Karpas-422 (cell line): Measurements from ENCODE around the gene ALK. TPM values are rescaled to one million over a fixed set of nuclear protein-coding genes. Genes with fewer than 3 reads are reported as not detected.

Experiments
- DNase-seq: peaks from one replicate; pipeline ENCODE4 v3.0.0-alpha.2; 2015
- H2AFZ ChIP-seq: fragments of 200-600 bp; sonication (generic); 2 replicates; pipeline ENCODE4 v1.6.1; 2014; ENCODE audit warnings: antibody characterized with exemption, low read length, mixed read lengths
- H3K27ac ChIP-seq: fragments of 200-600 bp; sonication (generic); 2 replicates; pipeline ENCODE4 v1.5.1; 2014; ENCODE audit warnings: mild to moderate bottlenecking, low read length, moderate library complexity
- H3K27me3 ChIP-seq: fragments of 200-600 bp; sonication (generic); 2 replicates; pipeline ENCODE4 v1.6.1; 2014; ENCODE audit warnings: low read length, mixed read lengths
- H3K36me3 ChIP-seq: fragments of 200-600 bp; sonication (generic); 2 replicates; pipeline ENCODE4 v1.6.1; 2014; ENCODE audit warnings: low read length, mixed read lengths; ENCODE audit not compliant: insufficient read depth
- H3K4me1 ChIP-seq: fragments of 200-600 bp; sonication (generic); 2 replicates; pipeline ENCODE4 v1.6.1; 2014; ENCODE audit warnings: mild to moderate bottlenecking, low read length, mixed read lengths
- H3K4me2 ChIP-seq: fragments of 200-600 bp; sonication (generic); 2 replicates; pipeline ENCODE4 v1.6.1; 2014; ENCODE audit warnings: low read length, low read depth, mild to moderate bottlenecking; ENCODE audit not compliant: poor library complexity, severe bottlenecking
- H3K4me3 ChIP-seq: fragments of 200-600 bp; sonication (generic); 2 replicates; pipeline ENCODE4 v1.5.1; 2014; ENCODE audit warnings: mild to moderate bottlenecking, antibody characterized with exemption, low read length, mixed read lengths
- H3K79me2 ChIP-seq: fragments of 200-600 bp; sonication (generic); 2 replicates; pipeline ENCODE4 v1.6.1; 2014; ENCODE audit warnings: mild to moderate bottlenecking, low read length, mixed read lengths
- H3K9ac ChIP-seq: fragments of 200-600 bp; sonication (generic); 2 replicates; pipeline ENCODE4 v1.6.0; 2014; ENCODE audit warnings: low read length
- H3K9me2 ChIP-seq: fragments of 200-600 bp; sonication (generic), shearing (Covaris generic); replicated peaks from 2 replicates; pipeline ENCODE4 v1.6.0; 2014; ENCODE audit warnings: mild to moderate bottlenecking, low read length, moderate library complexity; ENCODE audit not compliant: insufficient read depth
- H3K9me3 ChIP-seq: fragments of 300-700, 200-600 bp; sonication (generic); 2 replicates; pipeline ENCODE4 v1.6.1; 2014; ENCODE audit warnings: low read length, mixed read lengths
- H4K20me1 ChIP-seq: fragments of 200-600 bp; sonication (generic); 2 replicates; pipeline ENCODE4 v1.6.1; 2014; ENCODE audit warnings: mild to moderate bottlenecking, antibody characterized with exemption, low read length, low read depth; ENCODE audit not compliant: insufficient read depth
- total RNA-seq: library from RNA; depleted of rRNA; stranded (reverse); fragments of >200 nt; shearing (Covaris generic); gene quantifications from 2 replicates; pipeline ENCODE4 v1.2.3, GENCODE V29; 2014; ENCODE audit warnings: low replicate concordance

Gene ALK
- total RNA-seq, 1 experiment from 2014 or later: not detected

DNA sequence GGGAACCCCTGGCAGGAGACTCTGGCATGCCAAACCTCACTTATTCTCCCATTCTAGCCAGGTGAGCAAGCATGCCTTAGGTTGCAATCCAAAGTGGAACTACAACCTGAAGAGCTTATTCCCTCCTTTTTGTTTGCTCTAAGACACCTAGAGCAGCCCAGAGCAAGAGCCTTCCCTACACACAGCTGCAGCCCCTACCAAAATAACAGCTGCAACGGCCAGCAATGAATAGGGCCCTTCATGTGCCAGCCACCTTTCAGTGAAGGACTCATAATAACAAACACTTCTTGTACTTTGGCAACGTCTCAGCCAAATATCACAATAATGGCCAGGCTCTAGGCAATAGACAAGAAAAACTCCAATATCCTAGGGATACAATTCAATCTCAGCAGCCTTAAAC, 178.7 kb downstream of the ALK start:
- H3K27ac ChIP-seq: no peak overlapping the region
- H3K9me2 ChIP-seq: no peaks in the 10 kb centered on the region
- H3K79me2 ChIP-seq: no peaks in the 10 kb centered on the region
- no peak overlapping the region for H3K4me3 ChIP-seq
- no peak overlapping the region for H2AFZ ChIP-seq
- H3K9me3 ChIP-seq: no peaks in the 10 kb centered on the region
- peaks cover 9% of the 10 kb centered on the region for H3K4me1 ChIP-seq
- H4K20me1 ChIP-seq: no peaks in the 10 kb centered on the region
- H3K36me3 ChIP-seq: no peaks in the 10 kb centered on the region
- no peak overlapping the region for H3K4me2 ChIP-seq
- DNase-seq: no peak
- H3K27me3 ChIP-seq: no peaks in the 10 kb centered on the region
- no peak overlapping the region for H3K9ac ChIP-seq

DNA sequence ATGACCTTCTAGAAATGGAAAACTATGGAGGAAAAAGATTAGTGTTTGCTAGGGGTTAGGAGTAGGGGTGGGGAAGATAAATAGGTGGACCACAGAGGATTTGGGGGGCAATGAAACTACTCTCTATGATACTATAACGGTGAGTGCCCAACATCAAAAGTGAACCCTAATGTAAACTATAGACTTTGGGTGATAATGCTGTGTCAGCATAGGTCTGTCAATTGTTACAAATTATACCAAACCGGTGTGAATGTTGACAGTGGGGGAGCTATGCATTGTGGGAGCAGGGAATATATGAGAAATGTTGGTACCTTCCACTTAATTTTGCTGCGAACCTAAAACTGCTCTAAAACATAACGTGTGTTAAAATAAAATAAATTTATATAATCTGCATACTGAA, 180.3 kb downstream of the ALK start:
- no peak overlapping the region for H3K4me2 ChIP-seq

DNA sequence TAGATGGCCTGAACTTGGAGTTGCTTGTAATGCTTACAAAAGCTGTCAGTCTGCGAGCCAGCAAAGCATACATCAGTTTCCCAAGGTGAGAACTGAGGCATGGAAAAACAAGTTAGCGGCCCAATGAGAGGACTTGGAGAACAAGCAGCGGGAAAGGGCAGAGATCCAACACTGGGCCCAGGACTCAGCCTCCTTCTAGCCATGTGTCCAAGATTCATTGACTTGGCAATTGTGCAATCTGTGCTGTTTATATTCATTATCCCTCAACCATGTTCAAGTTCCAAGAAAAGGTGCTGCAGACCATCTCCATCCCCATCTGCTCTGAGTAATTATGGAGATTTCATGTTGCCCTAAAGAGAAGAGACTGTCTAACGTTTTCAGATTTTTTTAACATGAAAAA, 187.4 kb downstream of the ALK start:
- no peaks in the 10 kb centered on the region for H3K27me3 ChIP-seq
- H3K4me3 ChIP-seq: no peak overlapping the region
- no peaks in the 10 kb centered on the region for H3K9me3 ChIP-seq
- no peaks in the 10 kb centered on the region for H3K36me3 ChIP-seq
- no peaks in the 10 kb centered on the region for H3K4me1 ChIP-seq
- no peaks in the 10 kb centered on the region for H3K79me2 ChIP-seq
- no peaks in the 10 kb centered on the region for H4K20me1 ChIP-seq
- DNase-seq: no peak
- H3K9ac ChIP-seq: no peak overlapping the region
- no peak overlapping the region for H3K27ac ChIP-seq
- H3K4me2 ChIP-seq: no peak overlapping the region
- no peak overlapping the region for H2AFZ ChIP-seq
- H3K9me2 ChIP-seq: no peaks in the 10 kb centered on the region

More for the DNA sequence above, 180.3 kb downstream of the ALK start:
- no peaks in the 10 kb centered on the region for H3K9me2 ChIP-seq
- no peaks in the 10 kb centered on the region for H4K20me1 ChIP-seq
- no peaks in the 10 kb centered on the region for H3K36me3 ChIP-seq
- no peak overlapping the region for H3K9ac ChIP-seq
- H3K27me3 ChIP-seq: no peaks in the 10 kb centered on the region
- H3K27ac ChIP-seq: no peak overlapping the region
- no peak for DNase-seq
- H3K4me1 ChIP-seq: peaks cover 9% of the 10 kb centered on the region
- H3K4me3 ChIP-seq: no peak overlapping the region
- no peak overlapping the region for H2AFZ ChIP-seq
- no peaks in the 10 kb centered on the region for H3K79me2 ChIP-seq
- no peaks in the 10 kb centered on the region for H3K9me3 ChIP-seq

DNA sequence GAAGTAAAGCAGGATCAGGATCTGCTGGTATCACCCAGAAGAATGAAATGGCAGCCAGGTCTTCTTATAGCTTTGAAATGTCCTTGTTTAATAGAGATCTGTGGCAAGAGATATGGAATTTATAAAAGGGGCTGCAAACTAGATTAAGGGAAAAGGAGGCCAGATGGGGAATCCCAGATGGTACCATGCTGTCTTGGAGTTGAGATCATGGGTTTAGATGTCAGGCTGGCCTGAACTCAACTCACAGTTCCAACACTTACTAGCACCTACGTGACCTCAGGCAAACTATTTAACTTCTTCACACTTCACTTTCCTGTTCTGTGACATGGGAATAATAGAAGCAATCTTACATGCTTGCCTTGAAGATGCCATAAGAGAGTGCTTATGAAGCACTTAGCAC, 188.2 kb downstream of the ALK start:
- no peaks in the 10 kb centered on the region for H3K9me3 ChIP-seq
- no peaks in the 10 kb centered on the region for H4K20me1 ChIP-seq
- H3K27me3 ChIP-seq: no peaks in the 10 kb centered on the region
- DNase-seq: no peak
- no peak overlapping the region for H3K4me2 ChIP-seq
- H3K36me3 ChIP-seq: no peaks in the 10 kb centered on the region
- no peaks in the 10 kb centered on the region for H3K4me1 ChIP-seq
- no peak overlapping the region for H3K27ac ChIP-seq
- H3K79me2 ChIP-seq: no peaks in the 10 kb centered on the region
- H3K4me3 ChIP-seq: no peak overlapping the region
- no peak overlapping the region for H2AFZ ChIP-seq
- H3K9ac ChIP-seq: no peak overlapping the region
- no peaks in the 10 kb centered on the region for H3K9me2 ChIP-seq

DNA sequence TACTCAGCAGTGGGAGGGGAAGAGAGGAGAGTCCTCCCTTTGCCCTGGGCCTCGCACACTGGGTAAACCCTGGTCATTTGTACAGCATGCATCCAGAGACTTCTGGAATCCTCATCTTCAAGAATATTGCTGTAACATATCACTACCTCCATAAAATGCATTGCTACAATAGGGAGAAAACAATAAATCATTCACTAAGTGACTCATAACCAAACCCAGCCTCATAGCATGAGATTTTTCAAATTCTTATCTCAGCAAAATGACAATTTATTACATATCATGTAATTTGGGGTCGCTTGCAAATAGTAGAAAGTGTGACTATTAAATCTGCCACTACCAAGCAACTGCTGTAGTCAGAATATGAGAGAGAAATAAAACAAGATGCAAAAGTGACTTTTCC, 189.4 kb downstream of the ALK start:
- Histone ChIP-seq H2AFZ (no peak overlapping the region), H3K9me2 (no peaks in the 10 kb centered on the region), H3K4me3 (no peak overlapping the region), H3K4me2 (no peak overlapping the region), H3K4me1 (no peaks in the 10 kb centered on the region), H3K79me2 (no peaks in the 10 kb centered on the region), H3K9ac (no peak overlapping the region), H3K36me3 (no peaks in the 10 kb centered on the region), H3K27ac (no peak overlapping the region), H4K20me1 (no peaks in the 10 kb centered on the region), H3K27me3 (no peaks in the 10 kb centered on the region), H3K9me3 (no peaks in the 10 kb centered on the region)
- DNase-seq: no peak

DNA sequence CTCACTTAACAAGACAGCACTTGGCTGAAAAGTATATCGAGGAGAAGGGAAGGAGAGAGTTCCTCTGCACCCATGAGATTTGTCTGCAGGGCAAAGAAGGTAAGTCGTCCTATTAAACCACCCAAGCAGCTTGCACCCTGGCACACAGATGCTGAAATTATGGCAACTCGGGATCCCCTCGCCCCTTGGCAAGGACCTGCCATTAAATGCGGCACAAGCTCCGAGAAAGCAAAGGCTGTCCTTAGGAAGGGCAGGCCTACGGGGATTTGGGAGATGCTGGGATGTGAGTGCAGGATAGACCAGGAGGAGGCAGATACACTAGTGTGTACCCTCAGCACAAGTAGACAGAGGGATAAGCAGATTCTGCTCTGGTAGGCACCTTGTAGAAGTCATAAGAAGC, 191.5 kb downstream of the ALK start:
- H3K9me2 ChIP-seq: no peaks in the 10 kb centered on the region
- no peaks in the 10 kb centered on the region for H4K20me1 ChIP-seq
- H3K4me2 ChIP-seq: no peak overlapping the region
- H2AFZ ChIP-seq: no peak overlapping the region
- no peak overlapping the region for H3K9ac ChIP-seq
- no peaks in the 10 kb centered on the region for H3K79me2 ChIP-seq
- no peaks in the 10 kb centered on the region for H3K36me3 ChIP-seq
- no peaks in the 10 kb centered on the region for H3K4me1 ChIP-seq
- H3K4me3 ChIP-seq: no peak overlapping the region
- H3K27me3 ChIP-seq: no peaks in the 10 kb centered on the region
- H3K9me3 ChIP-seq: no peaks in the 10 kb centered on the region
- H3K27ac ChIP-seq: no peak overlapping the region
- no peak for DNase-seq

DNA sequence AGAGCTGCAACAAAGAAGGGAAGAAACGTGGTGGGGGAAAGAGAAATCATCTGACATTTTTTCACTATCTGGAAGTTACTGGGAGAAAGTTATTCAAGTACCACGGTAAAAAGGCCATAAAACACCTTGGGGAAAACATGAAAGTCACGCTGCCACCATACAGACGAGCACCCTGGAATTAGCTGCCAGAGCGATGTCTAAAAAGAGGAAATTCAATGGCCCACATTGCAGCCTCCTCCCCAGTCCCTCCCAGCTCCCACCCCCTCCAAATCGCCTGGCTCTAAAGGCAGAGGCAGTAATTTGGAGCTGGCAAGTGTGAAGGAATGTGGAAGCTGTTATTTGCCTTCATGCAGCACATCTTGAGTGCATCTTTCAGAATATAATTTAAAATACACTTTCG, 192.0 kb downstream of the ALK start:
- no peak for DNase-seq
- no peak overlapping the region for H3K4me3 ChIP-seq
- H3K79me2 ChIP-seq: no peaks in the 10 kb centered on the region
- no peak overlapping the region for H2AFZ ChIP-seq
- no peaks in the 10 kb centered on the region for H3K27me3 ChIP-seq
- no peak overlapping the region for H3K27ac ChIP-seq
- H3K9me2 ChIP-seq: no peaks in the 10 kb centered on the region
- no peaks in the 10 kb centered on the region for H4K20me1 ChIP-seq
- H3K36me3 ChIP-seq: no peaks in the 10 kb centered on the region
- H3K9ac ChIP-seq: no peak overlapping the region
- no peak overlapping the region for H3K4me2 ChIP-seq
- H3K9me3 ChIP-seq: no peaks in the 10 kb centered on the region
- H3K4me1 ChIP-seq: no peaks in the 10 kb centered on the region

DNA sequence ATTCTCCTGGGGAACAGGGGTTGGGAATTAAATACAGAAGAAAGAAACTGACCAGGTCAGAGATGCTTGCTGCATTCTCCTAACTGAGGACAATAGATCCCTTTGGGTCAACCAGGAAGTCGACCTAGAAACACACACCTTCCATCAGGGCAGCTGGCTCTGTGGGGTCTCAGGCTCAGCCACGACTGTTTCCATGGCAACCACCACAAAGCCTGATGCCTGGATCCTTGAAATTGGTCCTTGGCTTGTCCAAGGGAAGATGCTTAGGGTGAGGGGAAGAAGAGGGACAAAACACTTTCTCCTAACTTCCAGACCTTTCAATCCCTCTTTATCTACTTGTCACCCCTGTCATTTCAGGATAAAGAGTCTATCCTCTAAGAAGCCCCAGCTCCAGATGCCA, 194.4 kb downstream of the ALK start:
- no peak overlapping the region for H3K27ac ChIP-seq
- DNase-seq: no peak
- H3K9me2 ChIP-seq: no peaks in the 10 kb centered on the region
- no peaks in the 10 kb centered on the region for H3K36me3 ChIP-seq
- no peak overlapping the region for H2AFZ ChIP-seq
- no peaks in the 10 kb centered on the region for H3K4me1 ChIP-seq
- H3K4me2 ChIP-seq: no peak overlapping the region
- H4K20me1 ChIP-seq: no peaks in the 10 kb centered on the region
- H3K79me2 ChIP-seq: no peaks in the 10 kb centered on the region
- no peak overlapping the region for H3K4me3 ChIP-seq
- no peak overlapping the region for H3K9ac ChIP-seq
- no peaks in the 10 kb centered on the region for H3K9me3 ChIP-seq
- no peaks in the 10 kb centered on the region for H3K27me3 ChIP-seq

DNA sequence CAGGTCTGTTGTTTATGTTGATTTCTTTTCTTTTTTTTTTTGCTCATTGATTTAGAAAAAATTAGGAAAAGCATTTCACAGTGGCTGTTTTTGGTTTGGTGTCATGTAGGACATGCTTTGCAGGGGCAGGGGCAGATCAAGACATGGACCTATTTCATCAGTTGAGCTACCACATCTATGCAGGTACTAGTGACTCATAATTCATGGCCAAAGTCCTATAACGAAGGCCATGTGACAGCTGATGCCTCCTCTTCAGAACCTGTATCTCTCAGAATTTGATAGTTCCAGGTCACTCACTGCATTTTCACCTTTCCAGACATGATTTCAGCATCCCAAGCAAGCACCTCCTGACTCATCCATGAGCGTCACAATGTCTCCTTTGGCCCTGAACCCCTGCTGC, 195.8 kb downstream of the ALK start:
- no peak overlapping the region for H2AFZ ChIP-seq
- H3K4me2 ChIP-seq: no peak overlapping the region
- DNase-seq: no peak
- H3K9me2 ChIP-seq: no peaks in the 10 kb centered on the region
- no peak overlapping the region for H3K4me3 ChIP-seq
- no peaks in the 10 kb centered on the region for H3K27me3 ChIP-seq
- no peaks in the 10 kb centered on the region for H3K36me3 ChIP-seq
- H4K20me1 ChIP-seq: no peaks in the 10 kb centered on the region
- H3K27ac ChIP-seq: no peak overlapping the region
- no peak overlapping the region for H3K9ac ChIP-seq
- H3K9me3 ChIP-seq: no peaks in the 10 kb centered on the region
- H3K79me2 ChIP-seq: no peaks in the 10 kb centered on the region
- H3K4me1 ChIP-seq: no peaks in the 10 kb centered on the region
